Activated B cell treated with CpG ODN at 0.5 μM for 24 hours (primary cell): ENCODE data around the gene IARS1. TPM values are rescaled to one million over a fixed set of nuclear protein-coding genes. Genes with fewer than 3 reads are reported as not detected.

Experiments
- ATAC-seq: fragments of 200-7000 bp; cut with Tn5 transposase; one replicate; pipeline ENCODE4 v1.10.0; 2021; ENCODE audit warnings: low read depth, mild to moderate bottlenecking, moderate library complexity
- CTCF ChIA-PET: fragments of 350-600 bp; sonication (Branson Sonifier 250); formaldehyde crosslinking; loops from one replicate; lab custom pipeline; 2021; ENCODE audit warnings: antibody characterized with exemption; lab: Charles Lee
- POLR2A ChIA-PET: fragments of 350-600 bp; sonication (Branson Sonifier 250); formaldehyde crosslinking; loops from one replicate; lab custom pipeline; 2021; ENCODE audit warnings: antibody characterized with exemption; lab: Charles Lee
- DNase-seq: peaks from one replicate; pipeline ENCODE4 v3.0.0; 2022
- H3K27ac Mint-ChIP-seq: one replicate; pipeline ENCODE4 v1.8.0; 2020; ENCODE audit warnings: mixed read lengths
- H3K27me3 Mint-ChIP-seq: one replicate; pipeline ENCODE4 v1.8.0; 2021; ENCODE audit warnings: mixed read lengths
- H3K36me3 Mint-ChIP-seq: one replicate; pipeline ENCODE4 v1.8.0; 2021; ENCODE audit warnings: low read depth, mixed read lengths
- H3K4me1 Mint-ChIP-seq: one replicate; pipeline ENCODE4 v1.8.0; 2021; ENCODE audit warnings: mixed read lengths
- H3K4me3 Mint-ChIP-seq: one replicate; pipeline ENCODE4 v1.8.0; 2020; ENCODE audit warnings: mild to moderate bottlenecking, mixed read lengths
- H3K9me3 Mint-ChIP-seq: one replicate; pipeline ENCODE4 v1.8.0; 2020; ENCODE audit warnings: mixed read lengths
- CTCF ChIP-seq: fragments of 200-600 bp; IDR thresholded peaks from one replicate; pipeline ENCODE4 v1.8.0; 2022; ENCODE audit warnings: antibody characterized with exemption, mild to moderate bottlenecking
- intact Hi-C: fragments of 100-400 bp; cut with micrococcal nuclease; formaldehyde crosslinking; loops from one replicate; pipeline ENCODE4 v1.15.1; 2024
- total RNA-seq: library from RNA; stranded (reverse); gene quantifications from 2 replicates; pipeline ENCODE4 v1.2.3, GENCODE V29; 2022

Gene IARS1
- total RNA-seq, 1 donor from 2014 or later: 205 TPM

- POLR2A ChIA-PET: no interaction called here
- Mint-ChIP-seq H3K27me3 (no peaks in the 10 kb centered on the region), H3K36me3 (peaks cover 72% of the 10 kb centered on the region)
Observed at GRCh38 chr9:92289708-92290390, 3.6 kb downstream of the IARS1 start.

GRCh38 chr9:92279302-92279701, 14.2 kb downstream of the IARS1 start:
- Mint-ChIP-seq H3K27me3 (no peaks in the 10 kb centered on the region), H3K4me3 (no peak overlapping the region), H3K4me1 (no peaks in the 10 kb centered on the region), H3K9me3 (no peaks in the 10 kb centered on the region), H3K36me3 (peaks cover 89% of the 10 kb centered on the region), H3K27ac (no peak overlapping the region)
- intact Hi-C loops: loop anchor here (5.0 kb wide), 1 partner anchor 42 kb away; no protein-coding TSS in a partner anchor
- ChIA-PET POLR2A (interaction anchor here (0.7 kb wide), 1 partner anchor 18 kb away, joined by 3 read pairs; no protein-coding TSS in a partner anchor), CTCF (interaction anchor here (1.0 kb wide), 2 partner anchors 139 to 160 kb away, joined by 3 read pairs; no protein-coding TSS in a partner anchor)
- no peak for TF ChIP-seq CTCF
- ATAC-seq (no peak), DNase-seq (no peak)

More at GRCh38 chr9:92289708-92290390, 3.6 kb downstream of the IARS1 start:
- no peak overlapping the region for H3K27ac Mint-ChIP-seq
- CTCF ChIA-PET: no interaction called here
- TF ChIP-seq CTCF: no peak
- intact Hi-C loops: no loop called here
- ATAC-seq (no peak), DNase-seq (no peak)
- H3K9me3 Mint-ChIP-seq: no peaks in the 10 kb centered on the region
- no peak overlapping the region for H3K4me3 Mint-ChIP-seq
- H3K4me1 Mint-ChIP-seq: peaks cover 53% of the 10 kb centered on the region

- TF ChIP-seq CTCF: no peak
- H3K36me3 Mint-ChIP-seq: peaks cover 91% of the 10 kb centered on the region
- no peaks in the 10 kb centered on the region for H3K27me3 Mint-ChIP-seq
- no peak overlapping the region for H3K27ac Mint-ChIP-seq
- ChIA-PET POLR2A (no interaction called here), CTCF (no interaction called here)
- no peaks in the 10 kb centered on the region for H3K9me3 Mint-ChIP-seq
- DNase-seq (no peak), ATAC-seq (no peak)
- intact Hi-C loops: loop anchor here (5.0 kb wide), 1 partner anchor 41 kb away; no protein-coding TSS in a partner anchor
- no peak overlapping the region for H3K4me3 Mint-ChIP-seq
- no peaks in the 10 kb centered on the region for H3K4me1 Mint-ChIP-seq
Observed at GRCh38 chr9:92278110-92278509, 15.4 kb downstream of the IARS1 start.

DNA sequence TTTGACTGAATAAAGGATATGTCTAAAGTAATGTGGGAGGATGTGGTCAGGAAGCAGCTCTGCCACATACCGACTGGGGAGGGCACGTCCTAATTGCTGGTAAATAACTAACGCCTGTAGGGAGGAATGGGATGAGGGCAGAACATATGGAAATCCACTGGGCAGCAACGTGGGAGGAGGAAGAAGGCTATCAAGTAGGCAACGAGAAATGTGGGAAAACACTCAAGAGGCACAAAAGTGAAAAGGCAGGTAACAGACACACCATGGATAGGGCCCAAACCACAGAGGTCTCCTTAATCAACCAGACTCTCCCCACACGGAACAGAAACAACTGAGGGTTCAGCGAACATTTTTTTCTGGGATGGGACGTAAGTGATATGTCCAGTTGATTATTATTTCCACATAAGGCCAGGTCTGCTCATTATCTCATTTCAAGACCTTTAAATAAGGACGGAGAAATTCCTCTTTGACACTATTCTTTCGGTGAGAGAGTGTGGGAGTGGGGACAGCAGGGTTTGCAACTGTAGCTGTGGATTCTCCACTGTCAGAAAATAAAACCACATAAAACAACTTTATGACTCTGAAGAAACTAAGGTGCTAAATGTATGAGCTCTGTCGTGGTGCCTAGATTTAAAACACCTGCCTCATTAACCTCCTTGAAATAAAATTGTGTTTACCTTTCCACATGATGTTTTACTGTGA, 17.0 kb downstream of the IARS1 start:
- DNase-seq (no peak), ATAC-seq (no peak)
- H3K27ac Mint-ChIP-seq: no peak overlapping the region
- no peak overlapping the region for H3K4me3 Mint-ChIP-seq
- no peaks in the 10 kb centered on the region for H3K9me3 Mint-ChIP-seq
- H3K27me3 Mint-ChIP-seq: no peaks in the 10 kb centered on the region
- intact Hi-C loops: loop anchor here (5.0 kb wide), 1 partner anchor 39 kb away; no protein-coding TSS in a partner anchor
- TF ChIP-seq CTCF: no peak
- H3K36me3 Mint-ChIP-seq: peaks cover 92% of the 10 kb centered on the region
- H3K4me1 Mint-ChIP-seq: no peaks in the 10 kb centered on the region
- POLR2A ChIA-PET: no interaction called here
- CTCF ChIA-PET: no interaction called here

- no peaks in the 10 kb centered on the region for H3K9me3 Mint-ChIP-seq
- DNase-seq (no peak), ATAC-seq (no peak)
- intact Hi-C loops: loop anchor here (5.0 kb wide), 1 partner anchor 38 kb away; no protein-coding TSS in a partner anchor
- ChIA-PET POLR2A (no interaction called here), CTCF (no interaction called here)
- no peaks in the 10 kb centered on the region for H3K4me1 Mint-ChIP-seq
- H3K27ac Mint-ChIP-seq: no peak overlapping the region
- no peaks in the 10 kb centered on the region for H3K27me3 Mint-ChIP-seq
- H3K36me3 Mint-ChIP-seq: peaks cover 93% of the 10 kb centered on the region
- TF ChIP-seq CTCF: no peak
- H3K4me3 Mint-ChIP-seq: no peak overlapping the region
Observed at GRCh38 chr9:92275541-92275940, 18.0 kb downstream of the IARS1 start.
